ENCODE measurements around the gene SPRR1B.

DNA sequence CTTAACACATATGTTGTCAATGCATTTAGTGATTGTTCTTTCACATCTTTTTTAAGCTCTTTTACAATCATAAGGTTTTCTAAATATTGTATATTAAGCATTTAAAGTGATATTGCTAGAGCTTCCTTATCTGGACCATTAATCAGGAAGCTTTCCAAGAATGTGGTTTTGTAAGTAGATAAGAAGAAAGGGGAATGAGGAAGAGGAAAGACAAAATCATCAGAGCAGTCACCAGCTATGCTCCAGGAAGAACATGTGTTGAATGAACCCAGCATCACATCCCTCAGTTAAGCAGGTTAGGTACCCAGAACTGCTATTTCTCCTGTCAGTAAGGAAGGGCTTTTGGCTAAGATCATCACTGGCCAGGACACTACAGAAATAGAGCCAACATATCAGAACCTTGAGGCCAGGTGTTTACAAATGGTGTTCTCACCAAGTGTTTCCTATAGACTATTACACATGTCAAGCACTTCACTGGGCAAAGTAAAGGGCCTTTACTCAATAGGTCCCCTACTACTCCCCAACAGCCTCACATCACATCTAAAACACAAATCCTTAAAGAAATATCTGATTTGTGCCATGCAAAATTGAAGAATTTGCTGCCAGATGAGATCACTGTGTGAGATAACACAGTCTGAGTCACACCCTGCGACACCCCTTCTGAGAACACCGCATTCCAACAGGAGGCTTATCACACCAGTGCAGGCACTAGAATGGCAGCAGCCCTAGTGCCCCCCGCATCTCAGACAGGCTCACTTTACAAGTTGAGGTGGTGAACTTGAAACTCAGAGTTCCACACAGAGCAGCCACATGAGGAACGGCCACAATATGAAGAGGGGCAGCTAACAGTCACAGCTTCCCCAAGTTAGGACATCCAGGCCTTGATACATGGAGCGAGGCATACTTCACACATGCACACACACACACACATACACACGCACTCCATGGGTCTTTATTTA lies 28.1 kb downstream of the SPRR1B start:
- no peak for TF ChIP-seq POLR2A (IDR thresholded peaks at IDR 0.05)
- TF ChIP-seq, protein P1, sequence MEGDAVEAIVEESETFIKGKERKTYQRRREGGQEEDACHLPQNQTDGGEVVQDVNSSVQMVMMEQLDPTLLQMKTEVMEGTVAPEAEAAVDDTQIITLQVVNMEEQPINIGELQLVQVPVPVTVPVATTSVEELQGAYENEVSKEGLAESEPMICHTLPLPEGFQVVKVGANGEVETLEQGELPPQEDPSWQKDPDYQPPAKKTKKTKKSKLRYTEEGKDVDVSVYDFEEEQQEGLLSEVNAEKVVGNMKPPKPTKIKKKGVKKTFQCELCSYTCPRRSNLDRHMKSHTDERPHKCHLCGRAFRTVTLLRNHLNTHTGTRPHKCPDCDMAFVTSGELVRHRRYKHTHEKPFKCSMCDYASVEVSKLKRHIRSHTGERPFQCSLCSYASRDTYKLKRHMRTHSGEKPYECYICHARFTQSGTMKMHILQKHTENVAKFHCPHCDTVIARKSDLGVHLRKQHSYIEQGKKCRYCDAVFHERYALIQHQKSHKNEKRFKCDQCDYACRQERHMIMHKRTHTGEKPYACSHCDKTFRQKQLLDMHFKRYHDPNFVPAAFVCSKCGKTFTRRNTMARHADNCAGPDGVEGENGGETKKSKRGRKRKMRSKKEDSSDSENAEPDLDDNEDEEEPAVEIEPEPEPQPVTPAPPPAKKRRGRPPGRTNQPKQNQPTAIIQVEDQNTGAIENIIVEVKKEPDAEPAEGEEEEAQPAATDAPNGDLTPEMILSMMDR (IDR thresholded peaks at IDR 0.05), result no peak
- no peak for TF ChIP-seq POLR2AphosphoS5 (IDR thresholded peaks at IDR 0.05; ENCODE audit: insufficient read depth in 1 of 2, low read depth in 1 of 2)
